CD4-positive, CD25-positive, alpha-beta regulatory T cell (primary cell): ENCODE measurements around the gene TMEM240. TPM values are rescaled to one million over a fixed set of nuclear protein-coding genes. Genes with fewer than 3 reads are reported as not detected.
"Not testable (repeated sequence)": the region's sequence is repeated elsewhere in the genome, so short reads cannot be mapped to it uniquely, and the experiment has no call there.

Source experiments
- ATAC-seq, 2 donors: fragments of 150-1000 bp; cut with Tn5 transposase; one replicate each; pipeline ENCODE4 v1.10.0; 2021; ENCODE audit warnings: low read depth in 2 of 2, moderate number of reproducible peaks in 2 of 2, moderate library complexity in 1 of 2
- DNase-seq, 3 donors: peaks; one replicate each; pipeline versions ENCODE4 v3.0.0 to v3.0.0-alpha.2; 2012 to 2022; ENCODE audit warnings: mixed read lengths in 1 of 3
- H3K27ac ChIP-seq: one replicate; pipeline ENCODE4 v1.7.0; 2013; ENCODE audit warnings: mild to moderate bottlenecking, low read length; ENCODE audit not compliant: insufficient read depth, poor library complexity, severe bottlenecking
- H3K27me3 ChIP-seq: one replicate; pipeline ENCODE4 v1.7.0; 2013; ENCODE audit warnings: low read length; ENCODE audit not compliant: control insufficient read depth, insufficient read depth
- H3K36me3 ChIP-seq: one replicate; pipeline ENCODE4 v1.7.0; 2013; ENCODE audit warnings: mild to moderate bottlenecking, low read length, moderate library complexity; ENCODE audit not compliant: control insufficient read depth, insufficient read depth
- H3K4me1 ChIP-seq: 2 replicates; pipeline ENCODE4 v1.7.0; 2013; ENCODE audit warnings: mild to moderate bottlenecking, low read length; ENCODE audit not compliant: insufficient read depth, control insufficient read depth, poor library complexity, severe bottlenecking
- H3K4me3 ChIP-seq: one replicate; pipeline ENCODE4 v1.7.0; 2013; ENCODE audit warnings: low read depth, mild to moderate bottlenecking, low read length, moderate library complexity
- H3K9me3 ChIP-seq, 2 experiments: 1 replicate in 1 of 2; 2 replicates in 1 of 2; pipeline ENCODE4 v1.7.0; 2013; ENCODE audit warnings: low read length in 2 of 2, mild to moderate bottlenecking in 1 of 2, moderate library complexity in 1 of 2; ENCODE audit not compliant: control insufficient read depth in 2 of 2
- H3K27ac Mint-ChIP-seq, 3 donors: one replicate each; pipeline ENCODE4 v1.8.0; 2020 to 2022; ENCODE audit warnings: mild to moderate bottlenecking in 3 of 3, mixed read lengths in 3 of 3, moderate library complexity in 2 of 3
- H3K27me3 Mint-ChIP-seq: one replicate; pipeline ENCODE4 v1.8.0; 2022; ENCODE audit warnings: mild to moderate bottlenecking, mixed read lengths
- H3K36me3 Mint-ChIP-seq: one replicate; pipeline ENCODE4 v1.8.0; 2020; ENCODE audit warnings: mixed read lengths
- H3K4me1 Mint-ChIP-seq, 4 donors: one replicate each; pipeline ENCODE4 v1.8.0; 2020 to 2022; ENCODE audit warnings: mixed read lengths in 4 of 4, mild to moderate bottlenecking in 1 of 4
- H3K4me3 Mint-ChIP-seq, 4 donors: one replicate each; pipeline ENCODE4 v1.8.0; 2020 to 2022; ENCODE audit warnings: mild to moderate bottlenecking in 4 of 4, mixed read lengths in 4 of 4, moderate library complexity in 3 of 4
- H3K9me3 Mint-ChIP-seq, 7 donors: one replicate each; pipeline ENCODE4 v1.8.0; 2020 to 2022; ENCODE audit warnings: mixed read lengths in 7 of 7, mild to moderate bottlenecking in 3 of 7, moderate library complexity in 2 of 7
- polyA plus RNA-seq, 4 donors: library from polyadenylated mRNA; unstranded; fragments of 300-500 nt; fragmentation: Illumina TruSeq; gene quantifications; one replicate each; pipeline ENCODE4 v1.2.3, GENCODE V29; 2021
- total RNA-seq: library from RNA; stranded (reverse); gene quantifications from one replicate; pipeline ENCODE4 v1.2.3, GENCODE V29; 2022

TMEM240 gene
- total and polyA plus RNA-seq, 5 donors from 2014 or later = not detected

DNA sequence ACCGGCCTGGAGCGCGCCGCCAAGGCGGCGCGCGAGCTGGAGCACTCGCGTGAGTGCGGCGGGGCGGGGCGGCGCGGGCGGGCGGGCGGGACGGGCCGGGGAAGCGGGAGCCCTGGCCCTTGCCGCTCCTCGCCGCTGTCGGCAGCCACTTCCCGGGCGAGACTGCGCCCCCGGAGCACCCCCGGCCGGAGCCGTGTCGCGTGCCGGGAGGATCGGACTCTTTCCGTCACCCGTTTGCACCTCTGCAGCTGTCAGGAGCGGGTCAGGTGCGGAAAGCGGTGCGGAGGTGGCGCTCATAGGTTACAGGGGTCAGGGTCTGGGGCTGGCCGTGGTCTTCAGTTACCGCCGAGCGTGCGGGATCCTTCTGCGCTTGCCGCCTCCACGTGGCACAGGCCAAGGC lies 28.0 kb downstream of the TMEM240 start:
- ATAC-seq (peak; percentile 3 to 5), DNase-seq (peak; percentile 17 to 34 (median 18))
- not testable (repeated sequence) for H3K4me1 ChIP-seq, H3K36me3 Mint-ChIP-seq, H3K9me3 Mint-ChIP-seq, H3K27ac ChIP-seq, H3K4me3 ChIP-seq, H3K36me3 ChIP-seq, H3K9me3 ChIP-seq, H3K27me3 ChIP-seq, H3K27me3 Mint-ChIP-seq, H3K27ac Mint-ChIP-seq
- H3K4me1 Mint-ChIP-seq = peaks cover 0 to 21% (median 7%) of the 10 kb centered on the region in 4 donors
- H3K4me3 Mint-ChIP-seq = peak overlapping the region; percentile 76 to 98 (median 86)

DNA sequence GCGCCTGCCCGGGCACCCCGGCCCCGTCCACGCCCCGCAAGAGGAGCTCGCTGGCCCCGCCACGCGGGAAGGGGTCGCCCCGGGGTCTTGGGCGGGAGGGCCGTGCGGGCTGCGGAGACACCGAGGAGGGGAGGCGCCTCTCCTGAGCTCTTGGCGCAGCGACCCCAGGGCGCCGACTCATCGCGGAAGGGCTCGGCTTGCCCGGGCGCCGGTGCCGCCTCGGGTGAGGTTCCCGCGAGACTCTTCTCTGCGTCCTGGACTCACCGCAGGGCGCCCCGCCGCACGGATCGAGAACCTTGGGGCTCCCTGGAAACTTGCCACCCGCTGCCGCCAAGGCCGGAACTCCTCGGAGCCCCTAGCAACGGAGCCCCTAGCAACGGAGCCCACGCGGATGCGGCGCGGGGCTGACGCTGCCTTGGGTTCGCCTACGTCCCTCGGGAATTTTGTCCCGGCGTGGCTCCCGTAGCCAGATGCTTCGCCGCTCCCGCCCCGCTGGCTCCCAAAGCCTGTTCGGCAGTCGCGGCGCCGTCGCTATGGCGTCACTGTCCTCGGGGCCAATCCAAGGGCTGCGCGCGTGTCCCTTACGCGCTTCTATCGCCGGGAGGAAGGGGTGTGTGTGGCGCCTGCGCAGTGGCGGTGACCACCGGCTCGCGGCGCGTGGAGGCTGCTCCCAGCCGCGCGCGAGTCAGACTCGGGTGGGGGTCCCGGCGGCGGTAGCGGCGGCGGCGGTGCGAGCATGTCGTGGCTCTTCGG lies 28.7 kb downstream of the TMEM240 start, which contains the start of gene ATAD3A:
TSS of gene ATAD3A (plus strand) at position 630 of the 753 bp plus-strand sequence. CDS start at position 737, 107 bp downstream.
- peak; percentile 93 to 98 (median 94) for DNase-seq
- Histone ChIP-seq H3K27me3 (no peaks in the 10 kb centered on the region), H3K9me3 (no peaks in the 10 kb centered on the region), H3K27ac (peak within 1 kb of the TSS; percentile 94), H3K36me3 (no peaks in the 10 kb centered on the region), H3K4me3 (peak within 1 kb of the TSS; percentile 85), H3K4me1 (peaks cover 8% of the 10 kb centered on the region)
- H3K4me3 Mint-ChIP-seq = peak within 1 kb of the TSS; percentile 91 to 98 (median 96)
- peak within 1 kb of the TSS; percentile 80 to 95 (median 89) for H3K27ac Mint-ChIP-seq
- no peaks in the 10 kb centered on the region for H3K27me3 Mint-ChIP-seq
- peaks cover 0 to 4% (median 0%) of the 10 kb centered on the region in 7 donors for H3K9me3 Mint-ChIP-seq
- ATAC-seq = peak; percentile 92 to 94
- peaks cover 4 to 21% (median 8%) of the 10 kb centered on the region in 4 donors for H3K4me1 Mint-ChIP-seq
- H3K36me3 Mint-ChIP-seq = no peaks in the 10 kb centered on the region

DNA sequence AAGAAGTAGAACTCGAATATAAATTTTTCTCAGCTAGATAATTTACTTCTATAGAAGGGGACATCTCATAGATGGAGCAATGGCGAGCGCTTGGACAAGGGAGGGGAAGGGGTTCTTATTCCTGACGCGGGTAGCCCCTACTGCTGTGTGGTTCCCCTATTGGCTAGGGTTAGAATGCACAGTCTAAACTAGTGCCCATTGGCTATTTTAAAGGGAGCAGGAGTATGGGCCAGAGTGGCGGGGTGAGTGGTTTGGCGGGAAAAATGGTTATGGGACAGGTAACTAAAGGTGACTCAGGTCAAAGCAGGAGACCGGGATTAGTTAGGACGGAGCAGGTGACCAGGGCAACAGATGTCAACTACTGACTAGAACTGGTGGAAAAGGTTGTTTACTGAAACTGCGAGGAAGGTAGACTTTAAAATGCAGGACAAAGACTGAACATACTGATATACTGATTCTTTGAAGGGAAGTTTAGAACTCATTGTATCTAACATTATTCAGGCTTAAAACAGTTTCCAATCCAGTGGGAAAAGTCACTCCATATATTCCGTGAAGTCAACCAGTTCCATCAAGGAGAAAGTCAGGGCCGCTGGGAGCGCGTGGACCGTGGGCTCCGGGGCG lies 29.4 kb downstream of the TMEM240 start:
- Mint-ChIP-seq H3K4me1 (peaks cover 4 to 21% (median 8%) of the 10 kb centered on the region in 4 donors), H3K27ac (peak overlapping the region; percentile 80 to 95 (median 89)), H3K36me3 (no peaks in the 10 kb centered on the region), H3K27me3 (no peaks in the 10 kb centered on the region), H3K9me3 (peaks cover 0 to 4% (median 0%) of the 10 kb centered on the region in 7 donors), H3K4me3 (peak overlapping the region; percentile 86 to 98 (median 92))
- peak overlapping the region; percentile 85 for H3K4me3 ChIP-seq
- H3K9me3 ChIP-seq = no peaks in the 10 kb centered on the region
- H3K36me3 ChIP-seq = no peaks in the 10 kb centered on the region
- no peak for ATAC-seq
- H3K4me1 ChIP-seq = peaks cover 8% of the 10 kb centered on the region
- H3K27ac ChIP-seq = peak overlapping the region; percentile 94
- peak in 2 of 3 donors; percentile 4 to 18 for DNase-seq
- H3K27me3 ChIP-seq = no peaks in the 10 kb centered on the region

DNA sequence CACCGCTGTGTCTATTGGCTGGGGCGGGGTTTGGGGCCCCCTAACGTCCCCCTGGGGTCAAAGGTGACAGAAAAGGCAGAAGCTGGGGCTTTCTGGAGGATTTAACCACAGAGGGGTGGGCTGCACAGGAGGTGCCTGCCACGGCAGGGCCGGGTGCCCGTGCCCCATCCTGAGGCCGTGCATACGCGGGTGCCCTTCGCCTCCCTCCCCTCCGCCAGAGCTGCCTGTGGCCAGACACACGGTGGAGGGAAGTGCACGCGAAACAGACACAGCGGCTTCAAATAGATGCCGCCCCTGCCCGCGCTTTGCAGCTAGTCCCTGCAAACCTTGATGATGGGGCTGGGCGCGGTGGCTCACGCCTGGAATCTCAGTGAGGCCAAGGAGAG lies 31.0 kb downstream of the TMEM240 start:
- H3K36me3 ChIP-seq, H3K27ac ChIP-seq, H3K36me3 Mint-ChIP-seq, H3K27ac Mint-ChIP-seq, H3K4me3 ChIP-seq, H3K27me3 Mint-ChIP-seq, H3K9me3 Mint-ChIP-seq, H3K9me3 ChIP-seq, ATAC-seq, H3K4me3 Mint-ChIP-seq, DNase-seq, H3K27me3 ChIP-seq: not testable (repeated sequence)
- H3K4me1 ChIP-seq = peaks cover 16% of the 10 kb centered on the region
- H3K4me1 Mint-ChIP-seq = peaks cover 4 to 27% (median 18%) of the 10 kb centered on the region in 4 donors

DNA sequence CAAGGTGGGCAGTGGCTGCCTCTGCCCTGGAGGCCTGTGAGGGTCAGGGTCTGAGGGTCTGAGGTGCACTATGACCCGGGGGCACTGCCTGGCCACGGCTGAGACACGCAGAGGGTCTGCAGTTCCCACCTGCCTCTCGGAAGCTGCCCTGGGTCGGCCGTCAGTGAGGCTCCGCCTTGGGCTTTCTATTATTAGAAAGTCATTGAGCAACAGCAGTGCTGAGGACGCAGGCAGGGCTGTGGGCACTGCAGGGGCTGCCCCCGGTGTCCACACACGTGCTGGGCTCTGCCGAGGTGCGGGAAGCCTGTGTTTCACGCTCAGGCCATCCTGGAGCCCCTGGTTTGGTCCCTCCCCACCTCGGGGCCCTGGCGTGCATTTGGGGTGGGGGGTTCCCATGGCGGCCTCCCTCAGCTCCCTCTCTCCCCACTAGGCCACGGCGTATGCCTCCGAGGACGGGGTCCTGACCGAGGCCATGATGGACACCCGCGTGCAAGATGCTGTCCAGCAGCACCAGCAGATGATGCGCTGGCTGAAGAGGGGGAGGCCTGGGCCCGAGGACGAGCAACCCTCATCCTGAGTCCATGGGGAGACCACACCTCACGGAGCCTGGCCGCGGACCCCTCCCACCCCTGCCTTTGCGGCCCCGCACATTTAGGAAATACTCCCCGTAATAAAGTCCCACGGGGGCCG lies 31.5 kb downstream of the TMEM240 start:
- H3K4me3 ChIP-seq, H3K27me3 Mint-ChIP-seq, H3K27me3 ChIP-seq, H3K36me3 ChIP-seq, ATAC-seq, DNase-seq, H3K27ac ChIP-seq, H3K9me3 ChIP-seq, H3K36me3 Mint-ChIP-seq, H3K27ac Mint-ChIP-seq, H3K4me3 Mint-ChIP-seq, H3K9me3 Mint-ChIP-seq: not testable (repeated sequence)
- H3K4me1 ChIP-seq = peaks cover 16% of the 10 kb centered on the region
- peaks cover 4 to 27% (median 18%) of the 10 kb centered on the region in 4 donors for H3K4me1 Mint-ChIP-seq

DNA sequence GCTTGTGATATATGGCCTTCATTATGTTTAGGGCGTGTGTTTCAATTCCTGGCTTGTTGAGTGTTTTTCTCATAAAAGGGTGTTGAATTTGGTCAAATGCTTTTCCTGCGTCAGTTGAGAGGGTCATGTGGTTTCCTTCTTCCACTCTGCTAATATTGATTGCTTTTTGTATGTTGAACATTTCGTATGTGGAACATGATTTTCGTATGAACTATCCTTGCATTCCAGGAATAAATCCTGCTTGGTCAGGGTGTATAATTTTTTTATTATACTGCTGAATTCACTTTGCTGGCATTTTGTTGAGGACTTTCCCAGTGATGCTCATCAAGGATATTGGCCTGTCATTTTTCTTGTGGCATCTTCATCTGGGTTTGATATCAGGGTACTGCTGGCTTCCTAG lies 33.1 kb downstream of the TMEM240 start:
- Histone ChIP-seq H3K4me1 (peaks cover 16% of the 10 kb centered on the region), H3K36me3 (no peaks in the 10 kb centered on the region), H3K9me3 (no peaks in the 10 kb centered on the region), H3K27ac (no peak overlapping the region), H3K4me3 (no peak overlapping the region), H3K27me3 (no peaks in the 10 kb centered on the region)
- H3K9me3 Mint-ChIP-seq = peaks cover 0 to 4% (median 0%) of the 10 kb centered on the region in 7 donors
- DNase-seq (peak in 1 of 3 donors; percentile 13), ATAC-seq (no peak)
- H3K4me1 Mint-ChIP-seq = peaks cover 4 to 27% (median 15%) of the 10 kb centered on the region in 4 donors
- no peak overlapping the region for H3K27ac Mint-ChIP-seq
- H3K36me3 Mint-ChIP-seq = no peaks in the 10 kb centered on the region
- no peaks in the 10 kb centered on the region for H3K27me3 Mint-ChIP-seq
- peak overlapping the region in 1 of 4 donors; percentile 42 for H3K4me3 Mint-ChIP-seq

DNA sequence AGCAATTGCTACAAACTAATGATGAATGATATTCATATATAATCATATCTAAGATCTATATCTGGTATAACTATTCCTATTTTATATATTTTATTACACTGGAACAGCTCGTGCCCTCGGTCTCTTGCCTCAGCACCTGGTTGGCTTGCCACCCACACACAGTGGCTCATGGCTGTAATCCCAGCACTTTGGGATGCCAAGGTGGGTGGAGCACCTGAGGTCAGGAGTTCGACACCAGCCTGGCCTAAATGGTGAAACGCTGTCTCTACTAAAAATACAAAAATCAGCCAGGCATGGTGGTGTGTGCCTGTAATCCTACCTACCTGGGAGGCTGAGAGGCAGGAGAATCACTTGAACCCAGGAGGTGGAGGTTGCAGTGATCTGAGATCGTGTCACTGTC lies 34.6 kb downstream of the TMEM240 start:
- H3K9me3 Mint-ChIP-seq, H3K27me3 ChIP-seq, DNase-seq, H3K36me3 ChIP-seq, H3K9me3 ChIP-seq, H3K4me3 ChIP-seq, H3K36me3 Mint-ChIP-seq, H3K27me3 Mint-ChIP-seq, ATAC-seq, H3K4me1 ChIP-seq: not testable (repeated sequence)
- peak overlapping the region; percentile 55 for H3K27ac ChIP-seq
- peak overlapping the region in 1 of 3 donors; percentile 90 for H3K27ac Mint-ChIP-seq
- H3K4me3 Mint-ChIP-seq = peak overlapping the region; percentile 81 to 91 (median 86)
- peaks cover 4 to 22% (median 9%) of the 10 kb centered on the region in 4 donors for H3K4me1 Mint-ChIP-seq
